ENCODE measurements around the gene CBLC.

Gene CBLC

GRCh38 chr19:44741841-44742329 is 35.8 kb upstream of the CBLC start (continued):
- peak; percentile 57; the same call in 1 of the 2 replicates for TF ChIP-seq KLF16 (tag by site-specific recombination; IDR thresholded peaks at IDR 0.05)
- TF ChIP-seq ZNF501 (tag by site-specific recombination; IDR thresholded peaks at IDR 0.05): no peak; the same call in 1 of the 2 replicates
- TF ChIP-seq KLF1 (tag by site-specific recombination; IDR thresholded peaks at IDR 0.05): peak; percentile 66
- no peak for TF ChIP-seq ZNF324 (tag by site-specific recombination; IDR thresholded peaks at IDR 0.05)
- peak; percentile 94 for TF ChIP-seq IKZF3 (tag by site-specific recombination; IDR thresholded peaks at IDR 0.05)
- TF ChIP-seq, protein P1, sequence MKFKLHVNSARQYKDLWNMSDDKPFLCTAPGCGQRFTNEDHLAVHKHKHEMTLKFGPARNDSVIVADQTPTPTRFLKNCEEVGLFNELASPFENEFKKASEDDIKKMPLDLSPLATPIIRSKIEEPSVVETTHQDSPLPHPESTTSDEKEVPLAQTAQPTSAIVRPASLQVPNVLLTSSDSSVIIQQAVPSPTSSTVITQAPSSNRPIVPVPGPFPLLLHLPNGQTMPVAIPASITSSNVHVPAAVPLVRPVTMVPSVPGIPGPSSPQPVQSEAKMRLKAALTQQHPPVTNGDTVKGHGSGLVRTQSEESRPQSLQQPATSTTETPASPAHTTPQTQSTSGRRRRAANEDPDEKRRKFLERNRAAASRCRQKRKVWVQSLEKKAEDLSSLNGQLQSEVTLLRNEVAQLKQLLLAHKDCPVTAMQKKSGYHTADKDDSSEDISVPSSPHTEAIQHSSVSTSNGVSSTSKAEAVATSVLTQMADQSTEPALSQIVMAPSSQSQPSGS (tag by site-specific recombination; IDR thresholded peaks at IDR 0.05; ENCODE audit: low read depth): no peak
- TF ChIP-seq SP2 (tag by site-specific recombination; IDR thresholded peaks at IDR 0.05): peak; percentile 67
- TF ChIP-seq ZNF610 (tag by site-specific recombination; IDR thresholded peaks at IDR 0.05; ENCODE audit: borderline replicate concordance): no peak
- TF ChIP-seq ZFP69B (tag by site-specific recombination; IDR thresholded peaks at IDR 0.05): peak; percentile 53; the same call in 1 of the 2 replicates
- TF ChIP-seq ZIC2 (tag by site-specific recombination; IDR thresholded peaks at IDR 0.05): peak; percentile 69
- TF ChIP-seq, protein P2, sequence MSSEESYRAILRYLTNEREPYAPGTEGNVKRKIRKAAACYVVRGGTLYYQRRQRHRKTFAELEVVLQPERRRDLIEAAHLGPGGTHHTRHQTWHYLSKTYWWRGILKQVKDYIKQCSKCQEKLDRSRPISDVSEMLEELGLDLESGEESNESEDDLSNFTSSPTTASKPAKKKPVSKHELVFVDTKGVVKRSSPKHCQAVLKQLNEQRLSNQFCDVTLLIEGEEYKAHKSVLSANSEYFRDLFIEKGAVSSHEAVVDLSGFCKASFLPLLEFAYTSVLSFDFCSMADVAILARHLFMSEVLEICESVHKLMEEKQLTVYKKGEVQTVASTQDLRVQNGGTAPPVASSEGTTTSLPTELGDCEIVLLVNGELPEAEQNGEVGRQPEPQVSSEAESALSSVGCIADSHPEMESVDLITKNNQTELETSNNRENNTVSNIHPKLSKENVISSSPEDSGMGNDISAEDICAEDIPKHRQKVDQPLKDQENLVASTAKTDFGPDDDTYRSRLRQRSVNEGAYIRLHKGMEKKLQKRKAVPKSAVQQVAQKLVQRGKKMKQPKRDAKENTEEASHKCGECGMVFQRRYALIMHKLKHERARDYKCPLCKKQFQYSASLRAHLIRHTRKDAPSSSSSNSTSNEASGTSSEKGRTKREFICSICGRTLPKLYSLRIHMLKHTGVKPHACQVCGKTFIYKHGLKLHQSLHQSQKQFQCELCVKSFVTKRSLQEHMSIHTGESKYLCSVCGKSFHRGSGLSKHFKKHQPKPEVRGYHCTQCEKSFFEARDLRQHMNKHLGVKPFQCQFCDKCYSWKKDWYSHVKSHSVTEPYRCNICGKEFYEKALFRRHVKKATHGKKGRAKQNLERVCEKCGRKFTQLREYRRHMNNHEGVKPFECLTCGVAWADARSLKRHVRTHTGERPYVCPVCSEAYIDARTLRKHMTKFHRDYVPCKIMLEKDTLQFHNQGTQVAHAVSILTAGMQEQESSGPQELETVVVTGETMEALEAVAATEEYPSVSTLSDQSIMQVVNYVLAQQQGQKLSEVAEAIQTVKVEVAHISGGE (tag by site-specific recombination; conservative IDR thresholded peaks at IDR 0.05; ENCODE audit: low read depth): 0 out of 2 replicates have a peak, but pooled peaks have one; percentile 18
- no peak for TF ChIP-seq ZFP41 (tag by site-specific recombination; IDR thresholded peaks at IDR 0.05; ENCODE audit: borderline replicate concordance)
- TF ChIP-seq, protein P3, sequence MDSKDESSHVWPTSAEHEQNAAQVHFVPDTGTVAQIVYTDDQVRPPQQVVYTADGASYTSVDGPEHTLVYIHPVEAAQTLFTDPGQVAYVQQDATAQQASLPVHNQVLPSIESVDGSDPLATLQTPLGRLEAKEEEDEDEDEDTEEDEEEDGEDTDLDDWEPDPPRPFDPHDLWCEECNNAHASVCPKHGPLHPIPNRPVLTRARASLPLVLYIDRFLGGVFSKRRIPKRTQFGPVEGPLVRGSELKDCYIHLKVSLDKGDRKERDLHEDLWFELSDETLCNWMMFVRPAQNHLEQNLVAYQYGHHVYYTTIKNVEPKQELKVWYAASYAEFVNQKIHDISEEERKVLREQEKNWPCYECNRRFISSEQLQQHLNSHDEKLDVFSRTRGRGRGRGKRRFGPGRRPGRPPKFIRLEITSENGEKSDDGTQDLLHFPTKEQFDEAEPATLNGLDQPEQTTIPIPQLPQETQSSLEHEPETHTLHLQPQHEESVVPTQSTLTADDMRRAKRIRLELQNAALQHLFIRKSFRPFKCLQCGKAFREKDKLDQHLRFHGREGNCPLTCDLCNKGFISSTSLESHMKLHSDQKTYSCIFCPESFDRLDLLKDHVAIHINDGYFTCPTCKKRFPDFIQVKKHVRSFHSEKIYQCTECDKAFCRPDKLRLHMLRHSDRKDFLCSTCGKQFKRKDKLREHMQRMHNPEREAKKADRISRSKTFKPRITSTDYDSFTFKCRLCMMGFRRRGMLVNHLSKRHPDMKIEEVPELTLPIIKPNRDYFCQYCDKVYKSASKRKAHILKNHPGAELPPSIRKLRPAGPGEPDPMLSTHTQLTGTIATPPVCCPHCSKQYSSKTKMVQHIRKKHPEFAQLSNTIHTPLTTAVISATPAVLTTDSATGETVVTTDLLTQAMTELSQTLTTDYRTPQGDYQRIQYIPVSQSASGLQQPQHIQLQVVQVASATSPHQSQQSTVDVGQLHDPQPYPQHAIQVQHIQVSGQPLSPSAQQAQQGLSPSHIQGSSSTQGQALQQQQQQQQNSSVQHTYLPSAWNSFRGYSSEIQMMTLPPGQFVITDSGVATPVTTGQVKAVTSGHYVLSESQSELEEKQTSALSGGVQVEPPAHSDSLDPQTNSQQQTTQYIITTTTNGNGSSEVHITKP (tag by site-specific recombination; IDR thresholded peaks at IDR 0.05): peak; percentile 80
- peak; percentile 90 for TF ChIP-seq ZBTB48 (tag by site-specific recombination; IDR thresholded peaks at IDR 0.05)
- TF ChIP-seq ZSCAN30 (tag by site-specific recombination; IDR thresholded peaks at IDR 0.05): peak; percentile 54; the same call in 1 of the 2 replicates
- TF ChIP-seq ZNF19 (tag by site-specific recombination; IDR thresholded peaks at IDR 0.05; ENCODE audit: low read depth): no peak
- no peak for TF ChIP-seq ZNF645 (tag by site-specific recombination; IDR thresholded peaks at IDR 0.05)
- TF ChIP-seq, protein P4, sequence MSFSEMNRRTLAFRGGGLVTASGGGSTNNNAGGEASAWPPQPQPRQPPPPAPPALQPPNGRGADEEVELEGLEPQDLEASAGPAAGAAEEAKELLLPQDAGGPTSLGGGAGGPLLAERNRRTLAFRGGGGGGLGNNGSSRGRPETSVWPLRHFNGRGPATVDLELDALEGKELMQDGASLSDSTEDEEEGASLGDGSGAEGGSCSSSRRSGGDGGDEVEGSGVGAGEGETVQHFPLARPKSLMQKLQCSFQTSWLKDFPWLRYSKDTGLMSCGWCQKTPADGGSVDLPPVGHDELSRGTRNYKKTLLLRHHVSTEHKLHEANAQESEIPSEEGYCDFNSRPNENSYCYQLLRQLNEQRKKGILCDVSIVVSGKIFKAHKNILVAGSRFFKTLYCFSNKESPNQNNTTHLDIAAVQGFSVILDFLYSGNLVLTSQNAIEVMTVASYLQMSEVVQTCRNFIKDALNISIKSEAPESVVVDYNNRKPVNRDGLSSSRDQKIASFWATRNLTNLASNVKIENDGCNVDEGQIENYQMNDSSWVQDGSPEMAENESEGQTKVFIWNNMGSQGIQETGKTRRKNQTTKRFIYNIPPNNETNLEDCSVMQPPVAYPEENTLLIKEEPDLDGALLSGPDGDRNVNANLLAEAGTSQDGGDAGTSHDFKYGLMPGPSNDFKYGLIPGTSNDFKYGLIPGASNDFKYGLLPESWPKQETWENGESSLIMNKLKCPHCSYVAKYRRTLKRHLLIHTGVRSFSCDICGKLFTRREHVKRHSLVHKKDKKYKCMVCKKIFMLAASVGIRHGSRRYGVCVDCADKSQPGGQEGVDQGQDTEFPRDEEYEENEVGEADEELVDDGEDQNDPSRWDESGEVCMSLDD (tag by site-specific recombination; IDR thresholded peaks at IDR 0.05): 0 out of 2 replicates have a peak, but pooled peaks have one; percentile 30
- TF ChIP-seq SP3 (tag by site-specific recombination; IDR thresholded peaks at IDR 0.05): peak; percentile 37; the same call in 1 of the 2 replicates
- TF ChIP-seq ZNF394 (tag by site-specific recombination; IDR thresholded peaks at IDR 0.05; ENCODE audit: borderline replicate concordance): peak; percentile 40; the same call in 1 of the 2 replicates
- peak; percentile 38 for TF ChIP-seq ZNF335 (tag by site-specific recombination; conservative IDR thresholded peaks at IDR 0.05)
- peak; percentile 72; the same call in 1 of the 2 replicates for TF ChIP-seq ZEB2 (tag by site-specific recombination; IDR thresholded peaks at IDR 0.05)
- TF ChIP-seq GLIS1 (tag by site-specific recombination; IDR thresholded peaks at IDR 0.05): peak; percentile 89
- TF ChIP-seq PATZ1 (tag by site-specific recombination; IDR thresholded peaks at IDR 0.05): peak; percentile 91
- TF ChIP-seq OVOL3 (tag by site-specific recombination; IDR thresholded peaks at IDR 0.05): no peak
- no peak for TF ChIP-seq ZBTB1 (tag by site-specific recombination; IDR thresholded peaks at IDR 0.05)
